ENCODE measurements around the gene ZNF254.
"Not testable (repeated sequence)": the region's sequence is repeated elsewhere in the genome, so short reads cannot be mapped to it uniquely, and the experiment has no call there.

The ZNF254 gene

DNA sequence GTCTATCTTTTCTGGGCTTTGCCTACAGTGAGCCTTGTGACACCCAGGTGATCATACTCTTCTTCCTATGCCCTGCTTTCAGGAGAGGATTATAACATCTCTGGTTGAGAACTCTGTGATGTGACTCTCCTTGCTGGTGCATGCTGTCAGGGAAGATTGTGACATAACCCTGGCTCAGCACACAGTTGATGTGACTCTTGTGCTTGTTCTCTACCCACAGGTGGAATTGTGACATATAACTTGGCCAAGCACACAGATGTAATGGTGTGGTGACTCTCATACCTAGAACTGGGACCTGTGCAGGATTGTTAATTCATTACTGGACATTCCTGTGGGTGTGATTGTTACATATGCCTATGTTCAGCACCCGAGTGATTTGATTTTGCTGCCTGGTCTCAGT lies 21.7 kb upstream of the ZNF254 start:
- H3K9me3 ChIP-seq (ENCODE audit: low read depth, low read length): no peaks in the 10 kb centered on the region
- no peak for DNase-seq (ENCODE audit: low read depth, low spot score)
- H3K4me3 ChIP-seq: no peak overlapping the region
- no peak overlapping the region for H3K27ac ChIP-seq
- H3K36me3 ChIP-seq (ENCODE audit: insufficient read depth, low read length): peaks cover 26% of the 10 kb centered on the region; the same call in 1 of the 2 replicates
- TF ChIP-seq POLR2AphosphoS5 (IDR thresholded peaks at IDR 0.05; ENCODE audit: borderline replicate concordance, low read depth, low read length) (no peak), EZH2 (IDR thresholded peaks at IDR 0.05) (no peak), FOXP2 (optimal IDR thresholded peaks at IDR 0.05; ENCODE audit: control extremely low read depth, extremely low read length, insufficient read depth) (no peak)
- no peak overlapping the region for H3K9ac ChIP-seq (ENCODE audit: insufficient read length)

DNA sequence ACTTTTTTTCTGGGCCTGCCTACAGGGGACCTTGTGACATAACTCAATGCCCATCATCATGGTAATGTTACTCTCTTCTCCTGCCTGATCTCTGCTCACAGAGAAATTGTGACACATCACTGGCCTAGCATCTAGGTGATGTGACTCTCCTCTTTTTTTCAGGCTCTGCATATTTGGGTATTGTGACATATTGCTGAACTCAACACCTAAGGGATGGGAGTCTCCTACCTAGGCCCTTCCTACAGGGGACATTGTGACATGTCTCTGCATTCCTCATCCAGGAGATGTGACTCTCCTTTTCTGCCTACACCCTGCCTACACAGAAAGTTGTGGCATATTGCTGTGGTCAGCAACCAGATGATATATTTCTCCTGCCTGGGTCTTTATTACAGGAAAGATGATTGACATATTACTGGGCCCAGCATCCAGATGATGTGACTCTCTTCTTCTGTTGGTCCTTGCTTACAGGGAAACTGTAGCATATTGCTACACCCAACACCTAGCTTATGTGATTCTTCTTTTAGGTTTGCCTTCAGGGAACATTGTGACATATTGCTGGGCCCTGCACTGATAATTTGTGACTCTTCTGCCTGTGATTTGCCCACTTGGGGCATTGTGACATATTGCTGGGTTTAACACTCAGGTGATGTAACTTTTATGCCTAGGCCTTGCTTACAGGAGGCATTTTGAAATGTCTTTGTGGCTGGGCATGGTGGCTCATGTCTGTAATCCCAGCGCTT lies 21.0 kb upstream of the ZNF254 start:
- H3K27ac ChIP-seq: no peak overlapping the region
- H3K4me3 ChIP-seq: no peak overlapping the region
- no peaks in the 10 kb centered on the region for H3K9me3 ChIP-seq (ENCODE audit: low read depth, low read length)
- no peak for DNase-seq (ENCODE audit: low read depth, low spot score)
- H3K36me3 ChIP-seq (ENCODE audit: insufficient read depth, low read length): peaks cover 24% of the 10 kb centered on the region; the same call in 1 of the 2 replicates
- H3K9ac ChIP-seq (ENCODE audit: insufficient read length): no peak overlapping the region
- no peak for TF ChIP-seq POLR2AphosphoS5 (IDR thresholded peaks at IDR 0.05; ENCODE audit: borderline replicate concordance, low read depth, low read length)
- no peak for TF ChIP-seq EZH2 (IDR thresholded peaks at IDR 0.05)
- TF ChIP-seq FOXP2 (optimal IDR thresholded peaks at IDR 0.05; ENCODE audit: control extremely low read depth, extremely low read length, insufficient read depth): no peak

DNA sequence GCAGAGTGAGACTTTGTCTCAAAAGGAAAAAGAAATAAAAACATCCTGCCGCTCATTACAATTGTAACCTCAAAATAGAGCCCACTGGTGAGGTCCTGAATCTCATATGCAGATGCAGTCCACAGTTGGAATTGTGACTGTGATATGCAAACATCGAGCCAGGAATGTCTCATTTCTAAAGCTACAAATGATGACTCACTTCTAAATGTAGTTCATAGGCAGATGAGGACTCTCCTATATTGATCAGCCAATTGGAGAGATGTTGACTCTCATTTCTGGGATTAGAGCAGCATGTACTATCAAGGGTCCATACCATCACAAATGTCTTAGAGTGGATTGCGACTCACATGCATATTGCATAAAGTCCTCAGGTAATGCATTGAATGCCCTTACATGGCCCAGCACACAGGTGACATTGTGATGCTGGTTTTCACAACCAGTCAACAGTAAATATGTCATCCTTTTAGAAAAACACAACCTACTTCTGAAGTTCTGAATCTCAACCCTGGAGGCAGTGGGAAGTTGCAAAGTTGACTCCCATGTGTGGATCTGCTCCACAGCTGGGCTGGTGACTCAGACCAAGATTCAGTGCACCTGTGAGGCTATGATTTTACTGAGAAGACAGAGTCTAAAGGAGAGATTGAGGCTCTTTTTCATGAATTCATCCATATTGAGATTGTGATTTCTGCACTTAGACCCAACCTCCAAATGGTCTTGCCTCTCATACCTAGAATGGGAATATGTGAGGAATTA lies 16.9 kb upstream of the ZNF254 start:
- peaks cover 41% of the 10 kb centered on the region for H3K36me3 ChIP-seq (ENCODE audit: insufficient read depth, low read length)
- H3K27ac ChIP-seq: no peak overlapping the region
- TF ChIP-seq EZH2 (IDR thresholded peaks at IDR 0.05): no peak
- TF ChIP-seq FOXP2 (optimal IDR thresholded peaks at IDR 0.05; ENCODE audit: control extremely low read depth, extremely low read length, insufficient read depth): no peak
- H3K9me3 ChIP-seq (ENCODE audit: low read depth, low read length): no peaks in the 10 kb centered on the region
- no peak overlapping the region for H3K4me3 ChIP-seq
- no peak for DNase-seq (ENCODE audit: low read depth, low spot score)
- H3K9ac ChIP-seq (ENCODE audit: insufficient read length): no peak overlapping the region

DNA sequence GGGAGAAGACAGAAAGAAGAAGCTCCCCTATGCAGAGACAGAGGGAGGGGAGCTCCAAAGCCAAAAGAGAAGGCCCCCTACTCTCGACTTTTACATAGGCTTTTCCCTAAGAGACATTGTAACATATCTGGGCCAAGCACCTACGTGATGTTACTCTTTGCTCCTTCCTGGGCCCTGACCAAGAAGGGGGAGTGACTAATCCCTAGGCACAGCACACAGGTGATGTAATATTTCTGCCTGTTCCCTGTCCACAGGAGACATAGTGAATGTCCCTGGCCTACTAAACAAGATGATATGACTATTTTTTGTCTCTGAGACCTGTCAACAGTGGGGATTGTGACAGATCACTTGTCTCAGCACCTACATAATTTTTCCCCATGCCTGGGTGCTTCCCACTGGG lies 15.9 kb upstream of the ZNF254 start:
- Histone ChIP-seq H3K27ac (no peak overlapping the region), H3K36me3 (ENCODE audit: insufficient read depth, low read length) (peaks cover 38% of the 10 kb centered on the region), H3K9ac (ENCODE audit: insufficient read length) (no peak overlapping the region), H3K4me3 (no peak overlapping the region), H3K9me3 (ENCODE audit: low read depth, low read length) (no peaks in the 10 kb centered on the region)
- TF ChIP-seq FOXP2 (optimal IDR thresholded peaks at IDR 0.05; ENCODE audit: control extremely low read depth, extremely low read length, insufficient read depth): no peak
- TF ChIP-seq EZH2 (IDR thresholded peaks at IDR 0.05): no peak
- TF ChIP-seq POLR2AphosphoS5 (IDR thresholded peaks at IDR 0.05; ENCODE audit: borderline replicate concordance, low read depth, low read length): no peak
- DNase-seq (ENCODE audit: low read depth, low spot score): no peak

DNA sequence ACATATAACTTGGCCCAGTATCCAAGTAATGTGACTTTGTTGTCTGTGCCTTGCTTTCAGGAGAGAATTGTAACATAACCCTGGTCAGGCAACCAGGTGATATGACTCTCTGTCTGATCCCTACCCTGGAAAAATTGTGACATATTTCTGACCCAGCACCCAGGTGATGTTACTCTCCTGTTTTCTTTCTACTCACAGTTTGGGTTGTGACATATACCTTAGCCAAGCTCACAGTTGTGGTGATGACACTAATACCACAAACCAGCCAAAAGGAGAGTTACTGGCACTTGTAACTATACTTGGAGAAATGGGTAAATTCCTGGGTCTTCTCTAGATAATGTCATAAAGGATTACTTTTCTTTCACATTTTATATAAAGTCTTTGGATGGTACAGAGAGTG lies 14.3 kb upstream of the ZNF254 start:
- no peak for TF ChIP-seq FOXP2 (optimal IDR thresholded peaks at IDR 0.05; ENCODE audit: control extremely low read depth, extremely low read length, insufficient read depth)
- TF ChIP-seq POLR2AphosphoS5 (IDR thresholded peaks at IDR 0.05; ENCODE audit: borderline replicate concordance, low read depth, low read length): no peak
- TF ChIP-seq EZH2 (IDR thresholded peaks at IDR 0.05): no peak
- peaks cover 32% of the 10 kb centered on the region for H3K36me3 ChIP-seq (ENCODE audit: insufficient read depth, low read length)
- H3K9ac ChIP-seq (ENCODE audit: insufficient read length): no peak overlapping the region
- no peak for DNase-seq (ENCODE audit: low read depth, low spot score)
- no peaks in the 10 kb centered on the region for H3K9me3 ChIP-seq (ENCODE audit: low read depth, low read length)
- no peak overlapping the region for H3K4me3 ChIP-seq
- H3K27ac ChIP-seq: no peak overlapping the region

DNA sequence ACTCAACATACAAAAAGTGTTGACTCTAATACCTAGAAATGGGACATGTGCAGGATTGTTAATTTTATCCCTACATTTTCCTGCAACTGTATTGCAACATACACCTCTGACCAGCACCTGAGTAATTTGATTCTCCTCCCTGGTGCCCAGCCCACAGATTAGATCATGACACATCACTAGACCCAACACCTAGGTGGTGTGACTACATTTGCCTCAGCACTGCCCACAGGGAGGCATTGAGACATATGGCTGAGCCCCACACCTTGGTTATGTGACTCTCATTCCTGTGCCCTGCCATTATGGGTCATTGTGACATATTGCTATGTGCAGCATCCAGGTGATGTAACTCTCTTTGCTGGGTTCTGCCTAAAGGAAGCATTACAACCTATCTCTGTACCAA lies 13.2 kb upstream of the ZNF254 start:
- Histone ChIP-seq H3K36me3 (ENCODE audit: insufficient read depth, low read length) (peaks cover 27% of the 10 kb centered on the region), H3K4me3 (no peak overlapping the region), H3K27ac (no peak overlapping the region), H3K9me3 (ENCODE audit: low read depth, low read length) (no peaks in the 10 kb centered on the region), H3K9ac (ENCODE audit: insufficient read length) (no peak overlapping the region)
- TF ChIP-seq EZH2 (IDR thresholded peaks at IDR 0.05): no peak
- no peak for TF ChIP-seq POLR2AphosphoS5 (IDR thresholded peaks at IDR 0.05; ENCODE audit: borderline replicate concordance, low read depth, low read length)
- no peak for TF ChIP-seq FOXP2 (optimal IDR thresholded peaks at IDR 0.05; ENCODE audit: control extremely low read depth, extremely low read length, insufficient read depth)
- no peak for DNase-seq (ENCODE audit: low read depth, low spot score)

DNA sequence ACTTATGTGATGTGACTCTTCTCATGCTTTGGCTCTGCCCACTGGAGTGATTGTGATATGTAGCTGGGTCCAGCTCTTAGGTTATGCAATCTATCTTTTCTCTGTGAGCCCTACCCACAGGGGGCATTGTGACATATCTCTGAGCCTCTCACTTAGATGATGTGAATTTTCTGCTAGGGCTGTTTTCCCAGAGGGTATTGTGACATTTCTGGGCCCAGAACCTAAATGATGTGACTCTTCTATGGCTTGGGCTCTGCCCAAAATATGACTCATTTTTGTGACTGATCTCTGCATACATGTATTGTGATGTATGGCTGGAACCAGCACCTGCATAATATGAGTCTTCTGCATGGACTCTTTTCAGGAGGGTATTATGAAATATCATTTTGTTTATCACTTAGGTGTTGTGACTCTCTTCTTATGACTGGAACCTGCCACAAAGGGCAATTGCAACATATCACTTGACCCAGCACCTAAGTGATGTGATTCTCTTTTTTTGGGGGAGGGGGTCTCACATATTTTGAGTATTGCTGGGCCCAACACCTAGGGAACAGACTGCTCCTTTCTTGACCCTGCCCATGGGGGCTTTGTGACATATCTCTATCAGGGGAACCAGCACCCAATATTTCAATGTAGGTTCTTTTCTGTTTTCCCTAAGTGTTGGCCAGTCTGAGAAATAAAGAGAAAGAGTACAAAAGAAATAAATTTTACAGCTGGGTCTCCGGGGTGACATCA lies 12.1 kb upstream of the ZNF254 start:
- Histone ChIP-seq H3K27ac (no peak overlapping the region), H3K9ac (ENCODE audit: insufficient read length) (no peak overlapping the region), H3K36me3 (ENCODE audit: insufficient read depth, low read length) (peaks cover 34% of the 10 kb centered on the region), H3K4me3 (no peak overlapping the region), H3K9me3 (ENCODE audit: low read depth, low read length) (no peaks in the 10 kb centered on the region)
- TF ChIP-seq FOXP2 (optimal IDR thresholded peaks at IDR 0.05; ENCODE audit: control extremely low read depth, extremely low read length, insufficient read depth) (no peak), EZH2 (IDR thresholded peaks at IDR 0.05) (no peak), POLR2AphosphoS5 (IDR thresholded peaks at IDR 0.05; ENCODE audit: borderline replicate concordance, low read depth, low read length) (no peak)
- DNase-seq (ENCODE audit: low read depth, low spot score): no peak

DNA sequence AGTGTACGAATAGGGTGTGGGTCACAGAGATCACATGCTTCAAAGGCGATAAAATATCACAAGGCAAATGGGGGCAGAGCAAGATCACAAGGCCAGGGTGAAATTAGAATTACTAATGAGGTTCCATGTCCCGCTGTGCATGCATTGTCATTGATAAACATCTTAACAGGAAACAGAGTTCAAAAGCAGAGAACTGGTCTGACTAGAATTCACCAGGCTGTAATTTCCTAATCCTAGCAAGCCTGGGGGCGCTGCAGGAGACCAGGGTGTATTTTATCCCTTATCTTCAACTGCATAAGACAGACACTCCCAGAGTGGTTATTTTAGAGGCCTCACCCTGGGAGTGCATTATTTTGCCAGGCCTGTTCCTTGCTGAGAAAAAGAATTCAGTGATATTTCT lies 11.5 kb upstream of the ZNF254 start:
- peaks cover 35% of the 10 kb centered on the region for H3K36me3 ChIP-seq (ENCODE audit: insufficient read depth, low read length)
- not testable (repeated sequence) for H3K4me3 ChIP-seq; H3K9me3 ChIP-seq (ENCODE audit: low read depth, low read length); H3K9ac ChIP-seq (ENCODE audit: insufficient read length); H3K27ac ChIP-seq; DNase-seq (ENCODE audit: low read depth, low spot score)
